HTR-8/SVneo (cell line): ENCODE data around the gene COMMD9.
A peak's percentile ranks its signal among the peaks of the same experiment; 100 is the strongest.

Experiments used
- DNase-seq: peaks from one replicate; pipeline ENCODE4 v3.0.0; 2011; ENCODE audit warnings: low spot score, mixed read lengths; ENCODE audit not compliant: insufficient read length
- FAIRE-seq: peaks from 2 replicates; lab custom pipeline; 2011; peaks lifted over from hg19 to GRCh38; lab: Jason Lieb, UNC

COMMD9 gene

DNA sequence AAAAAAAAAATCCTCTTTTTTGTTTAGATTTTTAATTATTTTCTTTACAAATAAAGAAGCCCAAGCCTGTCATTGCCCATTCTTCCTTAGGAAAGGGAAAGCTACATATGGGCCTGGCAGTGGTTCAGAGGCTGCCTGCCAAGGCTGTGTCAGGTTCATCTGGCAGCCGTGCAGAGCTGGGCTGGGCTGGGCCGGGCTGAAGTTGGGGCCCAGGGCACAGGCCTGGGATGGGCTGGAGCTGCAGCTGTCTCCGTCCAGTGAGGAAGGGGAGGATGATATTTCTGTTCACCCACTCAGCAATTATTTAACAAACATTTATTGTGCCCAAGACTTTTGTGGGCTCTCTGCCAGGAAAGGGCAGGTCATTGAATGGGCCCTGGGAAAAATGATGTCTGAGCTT, 11.4 kb upstream of the COMMD9 start:
- no peak for DNase-seq
- FAIRE-seq: no peak

DNA sequence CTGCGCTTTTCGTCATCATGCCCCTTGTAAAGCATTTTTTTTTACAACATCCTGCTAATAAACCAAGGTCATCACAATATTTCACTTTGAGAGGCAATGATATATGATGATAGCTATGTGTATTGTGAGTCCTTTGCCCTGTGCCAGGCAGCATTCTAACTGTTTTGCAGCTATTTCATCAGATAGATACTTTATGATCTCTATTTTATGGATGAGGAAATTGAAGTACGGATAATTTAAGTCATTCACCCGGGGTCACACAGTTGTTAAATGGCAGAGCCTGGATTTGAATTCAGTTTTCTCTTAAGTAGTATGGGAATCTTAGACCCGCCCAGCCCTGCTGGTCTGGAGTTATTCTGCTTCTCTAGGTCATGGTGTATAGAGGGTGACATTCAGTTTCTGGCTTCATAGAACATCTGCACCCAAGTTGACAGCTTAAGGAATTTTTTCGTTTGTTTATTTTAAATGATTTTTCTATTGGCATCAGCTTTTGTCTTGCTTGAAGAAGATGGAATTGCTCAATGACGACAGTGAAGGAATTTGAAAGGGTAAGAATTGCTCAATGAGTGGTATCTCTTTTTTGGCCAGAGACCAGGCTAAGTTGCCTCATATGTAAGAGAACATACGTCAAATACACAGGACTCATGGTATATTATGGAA, 7.8 kb upstream of the COMMD9 start:
- DNase-seq: no peak
- FAIRE-seq: no peak

DNA sequence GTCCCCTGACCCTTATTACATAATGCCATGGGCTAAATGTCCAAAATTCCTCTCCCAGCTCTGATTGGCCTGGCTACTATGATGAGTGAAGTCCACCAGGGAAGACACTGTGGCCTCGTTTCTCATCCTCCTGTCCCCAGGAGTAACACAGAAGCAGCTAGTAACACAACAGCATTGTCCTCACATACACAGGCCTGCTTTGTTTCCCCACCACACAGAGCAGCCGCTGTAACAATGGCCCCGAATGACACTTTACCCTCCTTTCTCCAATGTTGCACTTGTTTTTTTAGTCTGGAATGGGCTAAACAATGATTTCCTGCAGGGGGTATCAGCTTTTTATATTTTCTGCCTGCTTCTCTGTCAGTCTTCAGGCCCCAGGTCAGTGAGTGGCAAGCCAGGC, 6.7 kb upstream of the COMMD9 start, which contains the start of gene PRR5L:
TSS of gene PRR5L (plus strand) at position 363 of the 400 bp plus-strand sequence. CDS start 104,834 bp downstream, outside the sequence.
- FAIRE-seq: no peak
- DNase-seq: no peak

DNA sequence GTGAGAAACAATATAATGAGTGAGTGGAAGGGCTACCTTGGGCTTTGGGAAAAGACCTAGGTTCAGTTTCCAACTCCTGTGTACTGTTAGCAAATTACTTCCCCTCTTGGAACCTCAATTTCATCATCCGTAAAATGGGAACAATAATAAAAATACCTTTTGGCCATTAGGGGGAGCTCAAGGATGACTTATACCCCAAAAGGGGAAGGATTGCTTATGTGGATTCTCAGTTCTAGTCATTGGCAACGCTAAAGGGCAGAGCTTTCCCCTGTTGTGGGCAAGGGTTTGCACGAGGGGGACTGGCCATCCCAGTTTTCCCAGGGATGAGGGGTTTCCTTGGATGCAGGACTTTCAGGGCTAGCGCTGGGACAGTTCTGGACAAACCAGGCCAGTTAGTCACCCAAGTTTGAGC, 3.1 kb upstream of the COMMD9 start:
- FAIRE-seq (no peak), DNase-seq (no peak)

DNA sequence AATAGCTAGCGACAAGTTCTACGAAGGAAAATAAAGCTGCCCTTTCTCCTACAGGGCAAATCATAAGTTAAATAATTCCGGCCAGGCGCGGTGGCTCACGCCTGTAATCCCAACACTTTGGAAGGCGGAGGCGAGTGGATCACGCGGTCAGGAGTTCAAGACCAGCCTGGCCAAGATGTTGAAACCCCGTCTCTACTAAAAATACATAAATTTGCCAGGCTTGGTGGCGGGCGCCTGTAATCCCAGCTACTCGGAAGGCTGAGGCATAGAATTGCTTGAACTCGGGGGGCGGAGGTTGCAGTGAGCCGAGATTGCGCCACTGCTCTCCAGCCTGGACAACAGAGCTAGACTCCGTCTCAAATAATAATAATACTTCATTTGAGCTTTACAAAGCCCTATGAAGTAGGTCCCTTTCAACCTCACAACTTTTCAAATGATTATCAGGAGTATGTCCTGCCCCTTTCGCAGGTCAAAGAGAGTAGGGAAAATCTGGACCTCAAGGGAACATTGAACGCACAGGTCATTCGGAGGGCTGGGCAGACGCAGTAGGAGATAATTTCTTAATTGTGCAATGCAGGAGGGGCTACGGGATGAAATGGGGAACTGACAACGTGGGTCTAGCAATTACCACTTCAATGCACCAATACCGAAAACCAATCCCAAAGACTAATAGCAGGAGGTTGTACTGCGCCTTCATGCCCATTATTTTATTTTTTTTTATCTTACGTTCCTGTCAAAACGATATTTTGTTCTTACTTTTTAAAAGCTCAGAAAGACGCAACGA, 590 bp downstream of the COMMD9 start:
- no peak for FAIRE-seq
- no peak for DNase-seq

DNA sequence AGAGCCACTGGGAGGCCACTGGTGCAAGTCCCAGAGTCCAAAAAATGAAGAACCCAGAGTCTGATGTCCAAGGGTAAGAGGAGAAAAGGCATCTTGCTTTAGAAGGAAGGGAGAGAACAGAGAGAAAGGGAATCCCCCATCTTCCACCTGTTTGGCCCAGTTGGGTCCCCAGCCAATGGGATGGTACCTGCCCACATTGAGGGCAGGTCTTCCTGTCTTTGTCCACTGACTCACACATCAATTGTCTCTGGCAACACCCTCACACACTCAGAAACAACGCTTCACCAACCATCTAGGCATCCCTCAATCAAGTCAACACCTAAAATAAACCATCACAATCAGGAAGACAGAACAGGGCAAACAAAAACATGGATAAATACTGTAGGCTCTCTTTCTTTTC, 6.3 kb downstream of the COMMD9 start:
- DNase-seq (no peak), FAIRE-seq (no peak)

DNA sequence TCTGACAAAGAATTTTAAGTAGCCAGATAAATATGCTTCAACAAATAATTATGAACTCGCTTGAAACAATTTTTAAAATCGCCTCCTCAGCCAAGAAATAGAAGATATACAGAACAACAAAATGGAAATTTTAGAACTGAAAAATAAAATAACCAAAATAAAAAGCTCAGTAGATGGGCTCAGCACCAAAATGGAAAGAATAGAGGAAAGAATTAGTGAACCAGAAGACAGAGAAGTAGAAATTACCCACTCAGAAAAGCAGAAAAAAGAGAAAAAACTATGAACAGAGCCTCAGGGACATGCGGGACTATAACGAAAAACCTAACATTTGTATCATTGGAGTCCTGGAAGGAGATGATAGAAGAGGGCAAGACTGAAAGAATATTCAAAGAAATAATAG, 7.4 kb downstream of the COMMD9 start:
- DNase-seq (no peak), FAIRE-seq (no peak)

DNA sequence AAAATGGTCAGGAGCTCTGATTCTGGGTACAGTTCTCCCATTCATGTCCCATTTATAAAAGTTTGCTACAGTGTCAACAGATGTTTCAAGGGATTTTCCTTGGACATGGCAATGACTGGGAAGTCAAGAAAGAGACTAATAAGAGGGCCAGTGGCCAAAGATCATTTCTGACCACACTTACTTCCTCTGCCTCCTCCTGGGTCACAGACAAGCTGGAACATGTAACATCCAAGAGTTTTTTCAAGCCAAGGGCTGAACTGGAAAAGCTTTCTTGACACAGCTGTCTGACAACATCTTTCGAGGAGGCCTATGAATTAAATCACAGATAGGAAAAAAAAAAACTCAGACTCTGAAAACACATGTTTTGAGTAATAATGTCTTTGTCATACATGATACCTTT, 8.7 kb downstream of the COMMD9 start:
- FAIRE-seq: no peak

DNA sequence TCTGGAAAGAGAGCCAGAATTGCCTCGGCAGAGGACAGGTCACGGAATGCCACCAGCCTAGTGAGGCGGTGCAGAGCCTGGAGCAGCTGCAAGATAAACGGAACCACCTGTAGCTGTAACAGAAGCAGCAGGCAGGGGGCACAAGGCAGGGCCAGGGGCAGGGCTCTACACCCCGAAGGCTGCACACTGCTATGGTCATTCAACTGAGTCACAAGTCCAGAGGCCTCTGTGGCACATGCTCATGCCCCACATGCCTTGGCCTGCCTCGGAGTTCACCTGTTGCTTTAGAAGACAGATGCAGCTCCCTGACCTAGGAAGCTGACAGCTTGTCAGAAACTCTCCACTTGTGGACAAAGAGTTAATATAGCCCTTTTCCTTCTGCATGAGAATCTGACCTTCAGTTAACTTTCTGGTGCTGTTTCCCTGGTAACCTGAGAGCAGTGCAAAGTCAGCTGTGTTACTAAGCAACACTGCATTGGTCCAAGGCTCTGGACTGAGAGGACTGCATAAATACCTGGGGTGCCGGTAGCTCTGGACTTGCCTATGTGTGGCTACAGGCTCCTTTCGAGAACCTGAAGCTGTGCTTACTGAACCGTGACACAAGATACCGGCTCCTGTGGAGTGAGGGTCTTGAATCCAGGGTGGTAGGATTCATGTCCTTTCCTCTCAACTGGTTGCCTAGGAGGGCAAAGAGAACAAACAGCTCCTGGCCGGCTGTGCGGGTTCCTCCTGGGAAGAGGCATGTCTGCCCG, 10.5 kb downstream of the COMMD9 start:
- no peak for FAIRE-seq

More for the DNA sequence above, 8.7 kb downstream of the COMMD9 start:
- no peak for DNase-seq

DNA sequence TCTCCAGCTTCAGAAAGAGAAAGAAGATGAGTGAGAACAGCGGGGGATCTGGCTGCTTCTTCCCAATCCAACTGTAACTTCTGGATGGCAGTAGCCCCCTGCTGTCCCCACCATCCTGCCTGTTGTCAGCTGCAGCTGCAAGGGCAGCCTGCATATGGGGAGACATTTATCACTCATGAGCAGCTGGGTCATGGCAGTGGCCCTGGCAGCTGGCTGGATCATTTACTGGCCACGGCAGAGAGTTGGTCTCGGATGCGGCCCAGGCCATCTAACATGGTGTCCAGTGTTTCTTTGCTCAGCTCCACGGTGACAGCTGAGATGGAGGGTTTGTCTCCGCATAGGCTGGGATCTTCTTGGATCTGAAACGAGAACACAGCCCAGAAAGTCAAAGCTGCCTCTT, 14.8 kb downstream of the COMMD9 start:
- DNase-seq (no peak), FAIRE-seq (no peak)

More for the DNA sequence above, 10.5 kb downstream of the COMMD9 start:
- no peak for DNase-seq

DNA sequence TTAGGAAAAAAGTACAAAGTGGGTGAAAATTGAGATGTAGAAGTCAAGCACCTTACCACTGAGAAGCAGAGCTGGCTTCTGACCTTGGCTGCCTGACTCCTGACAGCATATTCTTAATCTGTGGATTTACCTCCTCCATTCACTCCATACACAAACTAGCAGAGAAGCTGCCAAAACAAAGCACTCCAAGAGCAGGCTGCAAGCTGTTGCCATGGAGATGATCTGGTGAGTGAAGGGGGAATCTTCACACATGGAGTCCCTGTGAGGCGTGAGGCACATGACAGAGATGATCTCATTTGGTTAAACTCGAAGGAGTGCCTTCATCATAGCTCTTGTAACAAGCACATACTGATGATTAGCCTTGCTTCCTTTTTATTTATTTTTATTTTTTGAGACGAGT, 16.1 kb downstream of the COMMD9 start:
- DNase-seq: no peak

DNA sequence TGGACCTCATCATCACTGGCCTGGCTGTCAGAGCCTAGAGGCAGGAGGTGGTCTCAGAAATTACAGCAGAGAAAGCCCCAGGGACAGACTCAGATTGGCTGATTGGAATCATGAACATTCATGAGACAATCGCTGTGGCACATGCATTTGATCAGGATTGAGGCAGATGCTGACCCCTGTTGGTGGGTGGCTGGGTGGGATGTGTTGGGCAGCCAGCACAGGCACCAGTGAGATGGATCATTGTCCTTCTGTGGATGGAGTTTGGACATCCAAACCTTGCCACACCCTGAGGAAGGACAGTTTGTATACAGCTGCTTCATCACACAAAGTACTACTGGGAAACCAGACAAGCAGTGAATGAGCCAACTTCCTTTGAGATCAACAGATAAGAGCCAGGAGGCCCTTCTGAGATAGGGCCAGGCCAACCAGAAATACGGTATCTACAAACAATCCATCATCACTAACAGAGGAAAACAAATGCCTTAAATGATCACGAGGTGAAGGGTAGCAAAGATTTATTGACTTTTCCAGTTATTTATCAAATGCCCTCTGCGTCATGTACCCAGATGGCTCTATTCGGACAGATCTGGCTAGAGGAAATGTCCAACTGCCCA, 17.3 kb downstream of the COMMD9 start:
- FAIRE-seq (peak; percentile 49), DNase-seq (no peak)

More for the DNA sequence above, 16.1 kb downstream of the COMMD9 start:
- no peak for FAIRE-seq

DNA sequence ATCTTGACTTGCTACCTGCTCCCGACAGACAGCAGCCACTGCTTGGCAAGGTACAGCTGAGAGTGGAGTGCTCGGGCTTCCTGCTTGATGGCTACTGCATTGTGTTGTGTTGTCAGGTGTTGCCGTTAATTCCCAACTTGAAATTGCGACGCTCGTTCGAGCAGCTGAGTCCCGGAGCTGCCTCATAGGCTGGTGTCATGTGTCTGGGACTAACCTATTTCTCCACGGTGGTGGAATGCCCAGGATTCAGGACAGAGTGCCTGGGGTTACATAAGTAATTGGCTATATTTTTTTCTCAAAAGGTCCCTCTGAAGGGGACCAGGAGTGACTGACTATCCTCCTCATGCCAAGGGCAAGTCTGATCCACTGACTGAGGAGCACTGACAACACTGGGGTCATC, 18.5 kb downstream of the COMMD9 start:
- no peak for FAIRE-seq

DNA sequence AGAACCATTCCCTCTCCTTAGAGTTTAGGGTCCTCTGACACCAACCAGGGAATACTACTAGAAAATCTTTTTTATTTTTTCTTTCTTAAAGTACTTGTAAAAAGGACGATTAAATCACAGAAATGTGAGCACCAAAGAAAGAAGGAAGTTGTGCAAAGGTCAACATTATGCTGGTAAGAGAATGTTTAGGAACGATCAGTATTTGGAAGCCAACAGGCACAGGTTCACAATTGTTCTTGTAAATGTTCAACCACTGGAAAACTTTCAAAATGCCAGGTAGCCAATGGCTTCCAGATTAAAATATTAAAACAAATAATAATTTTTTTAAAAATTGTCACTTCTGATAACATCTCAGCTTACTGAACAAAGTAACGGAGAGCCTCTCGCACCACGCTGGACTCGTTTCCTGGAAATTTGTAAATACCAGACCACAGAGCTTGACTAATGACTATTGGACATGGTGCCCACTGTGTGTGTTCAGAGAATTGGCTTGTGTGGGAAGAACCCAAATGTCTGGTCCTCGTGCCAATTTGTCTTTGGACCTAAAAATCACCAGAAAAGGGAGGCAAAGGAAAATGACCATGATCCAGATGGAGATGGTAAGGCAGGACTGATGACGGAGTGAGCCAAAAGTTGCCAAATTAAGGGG, 20.8 kb downstream of the COMMD9 start:
- FAIRE-seq: no peak
- no peak for DNase-seq

More for the DNA sequence above, 18.5 kb downstream of the COMMD9 start:
- no peak for DNase-seq

DNA sequence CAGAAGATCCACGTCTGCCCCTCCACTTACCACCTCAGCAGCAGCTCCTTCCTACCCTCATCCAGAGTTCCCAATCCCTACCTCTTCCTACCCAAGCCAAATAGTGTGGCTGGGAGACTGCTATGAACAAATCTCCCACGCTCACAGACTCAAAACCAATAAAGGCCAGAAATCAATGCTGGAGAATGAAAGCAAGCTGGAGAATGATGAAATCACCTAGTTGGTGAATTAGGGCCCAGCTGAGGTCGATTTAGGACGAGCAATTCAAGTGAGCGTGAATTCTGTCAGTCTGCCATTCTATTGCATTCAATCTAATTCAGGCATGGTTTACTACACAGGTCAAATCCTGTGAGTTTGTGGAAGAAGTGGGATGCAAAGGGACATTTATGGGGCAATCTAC, 22.5 kb downstream of the COMMD9 start:
- FAIRE-seq: no peak
- no peak for DNase-seq

DNA sequence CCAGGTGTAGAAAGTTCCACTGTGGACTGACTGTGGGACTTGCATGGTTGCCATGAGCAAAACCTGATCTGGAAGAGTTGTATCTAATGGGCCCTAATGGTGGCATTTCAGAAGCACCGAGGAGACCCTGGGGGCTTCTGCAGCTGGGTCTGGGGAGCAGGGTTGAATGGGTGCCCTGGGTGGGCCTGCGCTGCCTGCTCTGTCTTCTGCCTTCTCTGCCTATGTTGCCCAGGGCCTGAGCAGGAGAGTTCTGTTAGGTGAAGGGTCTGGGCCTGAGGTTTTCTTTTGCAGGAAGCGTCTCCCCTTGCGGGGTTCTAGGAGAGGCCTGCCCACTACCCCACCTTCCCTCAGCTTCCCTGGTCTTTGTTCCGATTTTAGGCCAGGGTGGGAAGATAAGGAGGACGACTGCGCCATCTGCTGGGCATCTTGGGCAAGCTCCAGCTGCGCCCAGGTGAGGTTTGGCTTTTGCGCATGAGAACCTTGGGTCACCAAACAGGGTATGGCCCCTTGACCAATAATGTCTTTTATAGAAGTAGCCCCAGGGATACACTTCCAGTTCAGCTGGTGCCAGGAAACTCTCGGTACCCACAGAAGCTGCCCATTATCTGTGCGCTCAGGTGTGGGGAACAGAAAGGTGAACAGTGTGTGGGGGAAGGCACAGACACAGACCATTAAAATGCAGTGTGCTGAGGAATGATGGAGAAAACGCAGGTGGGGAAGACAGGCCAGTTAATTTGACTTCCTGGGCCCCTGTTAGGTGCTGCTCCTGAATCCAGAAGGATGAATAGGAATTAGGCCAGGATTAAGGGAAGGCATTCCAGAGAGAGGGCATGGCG, 23.2 kb downstream of the COMMD9 start:
- FAIRE-seq (peak; percentile 65), DNase-seq (peak; percentile 74)

DNA sequence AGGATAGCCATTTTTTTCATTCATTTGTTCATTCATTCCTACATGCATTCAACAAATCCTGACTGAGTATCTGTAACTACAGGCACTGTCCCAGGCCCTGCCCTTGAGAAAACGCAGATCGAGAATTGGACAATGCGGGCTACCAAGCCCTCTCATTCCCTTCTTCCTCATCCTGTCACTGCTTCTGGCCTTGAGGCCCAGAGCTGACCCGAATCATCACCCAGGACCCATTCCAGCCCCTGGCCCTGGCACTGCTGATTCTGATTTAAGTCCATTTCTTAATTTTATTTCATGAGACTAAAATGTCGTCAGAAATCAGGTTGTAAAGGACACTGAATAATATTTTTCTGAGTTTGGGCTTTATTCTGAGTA, 24.3 kb downstream of the COMMD9 start:
- no peak for FAIRE-seq
- DNase-seq: no peak

DNA sequence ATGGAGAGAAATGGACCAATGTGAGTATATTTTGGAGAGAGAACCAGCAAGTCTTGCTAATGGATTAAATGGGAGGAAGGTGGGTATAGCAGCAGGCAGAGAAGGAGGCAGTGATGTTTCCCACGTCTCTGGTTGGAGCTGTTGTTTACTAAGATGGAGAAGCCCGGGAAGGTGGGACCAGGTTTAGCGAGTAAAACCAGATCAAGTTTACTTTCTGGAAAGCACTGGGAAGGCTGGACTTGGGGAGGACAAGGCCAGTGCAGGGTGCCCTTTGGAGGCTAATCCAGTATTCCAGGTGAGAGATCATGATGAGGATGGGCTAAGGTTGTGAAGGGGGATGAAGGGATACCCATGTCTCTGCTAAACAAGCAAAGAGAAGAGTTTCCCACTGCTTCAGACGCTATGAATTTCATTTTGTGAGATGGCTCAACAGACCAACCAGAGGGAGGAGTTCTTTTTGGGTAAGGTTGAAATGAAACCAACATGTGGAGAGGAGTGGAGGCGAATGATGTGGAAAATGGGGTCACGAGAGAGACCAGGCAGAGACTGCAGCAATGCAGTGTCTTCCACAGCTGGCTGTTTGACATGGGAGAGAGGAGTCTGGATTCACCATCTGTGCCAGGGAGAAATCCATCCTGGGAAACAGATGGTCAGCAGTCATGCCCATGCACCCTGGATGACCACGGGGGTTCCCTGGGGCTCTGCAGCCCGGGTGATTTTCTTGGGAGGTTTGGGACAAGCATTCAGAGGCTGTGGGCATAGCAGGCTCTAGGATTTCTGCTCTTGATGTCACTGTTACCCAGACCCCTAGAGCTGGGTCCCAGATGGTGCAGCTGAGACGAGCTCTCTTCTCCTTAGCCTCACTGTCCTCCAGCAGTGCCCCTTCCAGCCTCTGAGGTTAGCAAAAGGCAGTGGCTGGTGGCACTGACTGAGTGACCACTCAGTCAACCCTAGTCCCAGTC, 24.9 kb downstream of the COMMD9 start:
- no peak for DNase-seq
- FAIRE-seq: no peak
